HepG2 (cell line): ENCODE results near the gene CHDH.

Experiments used
- CREB1 ChIP-seq, 2 experiments: fragments of 450-650 bp in 1 of 2; IDR thresholded peaks; 2 replicates each; pipeline ENCODE4 v1.6.1; 2016 to 2017; ENCODE audit warnings: control low read depth in 1 of 2, mild to moderate bottlenecking in 1 of 2, missing compliant biosample characterization in 1 of 2, missing genetic modification characterization in 1 of 2
- RAD21 ChIP-seq: fragments of 450-650 bp; formaldehyde crosslinking; IDR thresholded peaks from 2 replicates; pipeline ENCODE4 v1.5.0; 2020; ENCODE audit warnings: mild to moderate bottlenecking
- SALL1 ChIP-seq: sonication (generic); formaldehyde crosslinking; IDR thresholded peaks from 2 replicates; pipeline ENCODE4 v1.8.0; 2022; ENCODE audit warnings: mild to moderate bottlenecking, missing genetic modification reagents
- TBP ChIP-seq: sonication (generic); formaldehyde crosslinking; IDR thresholded peaks from 2 replicates; pipeline ENCODE4 v1.5.0; 2020; ENCODE audit warnings: missing genetic modification reagents
- TOE1 ChIP-seq: sonication (generic); formaldehyde crosslinking; IDR thresholded peaks from 2 replicates; pipeline ENCODE4 v1.4.0; 2020; ENCODE audit warnings: mild to moderate bottlenecking, missing genetic modification reagents
- ZNF703 ChIP-seq: sonication (generic); formaldehyde crosslinking; IDR thresholded peaks from 2 replicates; pipeline ENCODE4 v1.5.1; 2020; ENCODE audit warnings: missing genetic modification reagents, mild to moderate bottlenecking, moderate library complexity, borderline replicate concordance
- ZSCAN29 ChIP-seq: sonication (generic); formaldehyde crosslinking; conservative IDR thresholded peaks from 2 replicates; pipeline ENCODE4 v1.4.0; 2020; ENCODE audit warnings: mild to moderate bottlenecking, missing genetic modification reagents
- TF ChIP-seq, protein P1 (sequence below): sonication (generic); IDR thresholded peaks from 2 replicates; pipeline ENCODE4 v1.6.1; 2016; ENCODE audit warnings: low read depth, borderline replicate concordance
- TF ChIP-seq, protein P2 (sequence below): sonication (generic); formaldehyde crosslinking; conservative IDR thresholded peaks from 2 replicates; pipeline ENCODE4 v1.4.0; 2020; ENCODE audit warnings: missing genetic modification reagents
- TF ChIP-seq, protein P3 (sequence below): sonication (generic); formaldehyde crosslinking; IDR thresholded peaks from 2 replicates; pipeline ENCODE4 v1.4.0; 2020; ENCODE audit warnings: missing genetic modification reagents
- TF ChIP-seq, protein P4 (sequence below): sonication (generic); formaldehyde crosslinking; IDR thresholded peaks from 2 replicates; pipeline ENCODE4 v1.4.0; 2020; ENCODE audit warnings: mild to moderate bottlenecking, missing genetic modification reagents, borderline replicate concordance
- TF ChIP-seq, protein P5 (sequence below): sonication (generic); formaldehyde crosslinking; IDR thresholded peaks from 2 replicates; pipeline ENCODE4 v1.8.1; 2023; ENCODE audit warnings: missing genetic modification reagents, inconsistent platforms, borderline replicate concordance
- TF ChIP-seq, protein P6 (sequence below): sonication (generic); formaldehyde crosslinking; IDR thresholded peaks from 2 replicates; pipeline ENCODE4 v1.5.0; 2020; ENCODE audit warnings: mild to moderate bottlenecking, missing genetic modification reagents, moderate library complexity

DNA sequence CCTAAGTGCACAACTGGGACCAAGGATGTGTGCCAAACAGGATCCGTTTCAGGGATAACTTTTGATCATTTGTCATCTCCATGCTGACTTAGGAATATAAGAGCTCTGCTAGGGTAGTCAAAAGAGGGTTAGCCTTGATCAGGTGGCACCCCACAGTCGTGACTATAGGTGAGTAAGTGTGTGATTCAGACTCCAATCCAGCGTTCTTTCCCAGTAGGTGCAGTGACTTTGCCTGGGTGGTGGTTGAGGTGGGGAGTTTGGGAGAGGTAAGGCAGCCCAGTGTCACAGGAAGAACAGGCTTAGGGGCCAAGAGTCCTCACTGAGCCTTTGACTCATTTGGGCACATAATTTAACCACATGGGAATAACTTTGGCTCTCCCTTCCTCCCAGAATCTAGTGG, 51.0 kb downstream of the CHDH start:
- TF ChIP-seq TOE1 (no peak), TBP (CRISPR knock-in tag) (no peak), ZNF703 (CRISPR knock-in tag) (no peak), CREB1 (IDR thresholded peaks at IDR 0.05) (no peak), CREB1 (CRISPR knock-in tag; IDR thresholded peaks at IDR 0.05) (no peak), SALL1 (CRISPR knock-in tag) (no peak), ZSCAN29 (CRISPR knock-in tag) (no peak), RAD21 (no peak)
- TF ChIP-seq, protein P1, sequence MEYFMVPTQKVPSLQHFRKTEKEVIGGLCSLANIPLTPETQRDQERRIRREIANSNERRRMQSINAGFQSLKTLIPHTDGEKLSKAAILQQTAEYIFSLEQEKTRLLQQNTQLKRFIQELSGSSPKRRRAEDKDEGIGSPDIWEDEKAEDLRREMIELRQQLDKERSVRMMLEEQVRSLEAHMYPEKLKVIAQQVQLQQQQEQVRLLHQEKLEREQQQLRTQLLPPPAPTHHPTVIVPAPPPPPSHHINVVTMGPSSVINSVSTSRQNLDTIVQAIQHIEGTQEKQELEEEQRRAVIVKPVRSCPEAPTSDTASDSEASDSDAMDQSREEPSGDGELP, result no peak
- TF ChIP-seq, protein P2, sequence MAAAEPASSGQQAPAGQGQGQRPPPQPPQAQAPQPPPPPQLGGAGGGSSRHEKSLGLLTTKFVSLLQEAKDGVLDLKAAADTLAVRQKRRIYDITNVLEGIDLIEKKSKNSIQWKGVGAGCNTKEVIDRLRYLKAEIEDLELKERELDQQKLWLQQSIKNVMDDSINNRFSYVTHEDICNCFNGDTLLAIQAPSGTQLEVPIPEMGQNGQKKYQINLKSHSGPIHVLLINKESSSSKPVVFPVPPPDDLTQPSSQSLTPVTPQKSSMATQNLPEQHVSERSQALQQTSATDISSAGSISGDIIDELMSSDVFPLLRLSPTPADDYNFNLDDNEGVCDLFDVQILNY (CRISPR knock-in tag), result no peak
- TF ChIP-seq, protein P3, sequence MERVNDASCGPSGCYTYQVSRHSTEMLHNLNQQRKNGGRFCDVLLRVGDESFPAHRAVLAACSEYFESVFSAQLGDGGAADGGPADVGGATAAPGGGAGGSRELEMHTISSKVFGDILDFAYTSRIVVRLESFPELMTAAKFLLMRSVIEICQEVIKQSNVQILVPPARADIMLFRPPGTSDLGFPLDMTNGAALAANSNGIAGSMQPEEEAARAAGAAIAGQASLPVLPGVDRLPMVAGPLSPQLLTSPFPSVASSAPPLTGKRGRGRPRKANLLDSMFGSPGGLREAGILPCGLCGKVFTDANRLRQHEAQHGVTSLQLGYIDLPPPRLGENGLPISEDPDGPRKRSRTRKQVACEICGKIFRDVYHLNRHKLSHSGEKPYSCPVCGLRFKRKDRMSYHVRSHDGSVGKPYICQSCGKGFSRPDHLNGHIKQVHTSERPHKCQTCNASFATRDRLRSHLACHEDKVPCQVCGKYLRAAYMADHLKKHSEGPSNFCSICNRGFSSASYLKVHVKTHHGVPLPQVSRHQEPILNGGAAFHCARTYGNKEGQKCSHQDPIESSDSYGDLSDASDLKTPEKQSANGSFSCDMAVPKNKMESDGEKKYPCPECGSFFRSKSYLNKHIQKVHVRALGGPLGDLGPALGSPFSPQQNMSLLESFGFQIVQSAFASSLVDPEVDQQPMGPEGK (CRISPR knock-in tag), result no peak
- TF ChIP-seq, protein P4, sequence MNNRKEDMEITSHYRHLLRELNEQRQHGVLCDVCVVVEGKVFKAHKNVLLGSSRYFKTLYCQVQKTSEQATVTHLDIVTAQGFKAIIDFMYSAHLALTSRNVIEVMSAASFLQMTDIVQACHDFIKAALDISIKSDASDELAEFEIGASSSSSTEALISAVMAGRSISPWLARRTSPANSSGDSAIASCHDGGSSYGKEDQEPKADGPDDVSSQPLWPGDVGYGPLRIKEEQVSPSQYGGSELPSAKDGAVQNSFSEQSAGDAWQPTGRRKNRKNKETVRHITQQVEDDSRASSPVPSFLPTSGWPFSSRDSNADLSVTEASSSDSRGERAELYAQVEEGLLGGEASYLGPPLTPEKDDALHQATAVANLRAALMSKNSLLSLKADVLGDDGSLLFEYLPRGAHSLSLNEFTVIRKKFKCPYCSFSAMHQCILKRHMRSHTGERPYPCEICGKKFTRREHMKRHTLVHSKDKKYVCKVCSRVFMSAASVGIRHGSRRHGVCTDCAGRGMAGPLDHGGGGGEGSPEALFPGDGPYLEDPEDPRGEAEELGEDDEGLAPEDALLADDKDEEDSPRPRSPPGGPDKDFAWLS, result no peak
- TF ChIP-seq, protein P5, sequence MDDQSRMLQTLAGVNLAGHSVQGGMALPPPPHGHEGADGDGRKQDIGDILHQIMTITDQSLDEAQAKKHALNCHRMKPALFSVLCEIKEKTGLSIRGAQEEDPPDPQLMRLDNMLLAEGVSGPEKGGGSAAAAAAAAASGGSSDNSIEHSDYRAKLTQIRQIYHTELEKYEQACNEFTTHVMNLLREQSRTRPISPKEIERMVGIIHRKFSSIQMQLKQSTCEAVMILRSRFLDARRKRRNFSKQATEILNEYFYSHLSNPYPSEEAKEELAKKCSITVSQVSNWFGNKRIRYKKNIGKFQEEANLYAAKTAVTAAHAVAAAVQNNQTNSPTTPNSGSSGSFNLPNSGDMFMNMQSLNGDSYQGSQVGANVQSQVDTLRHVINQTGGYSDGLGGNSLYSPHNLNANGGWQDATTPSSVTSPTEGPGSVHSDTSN (CRISPR knock-in tag), result no peak
- TF ChIP-seq, protein P6, sequence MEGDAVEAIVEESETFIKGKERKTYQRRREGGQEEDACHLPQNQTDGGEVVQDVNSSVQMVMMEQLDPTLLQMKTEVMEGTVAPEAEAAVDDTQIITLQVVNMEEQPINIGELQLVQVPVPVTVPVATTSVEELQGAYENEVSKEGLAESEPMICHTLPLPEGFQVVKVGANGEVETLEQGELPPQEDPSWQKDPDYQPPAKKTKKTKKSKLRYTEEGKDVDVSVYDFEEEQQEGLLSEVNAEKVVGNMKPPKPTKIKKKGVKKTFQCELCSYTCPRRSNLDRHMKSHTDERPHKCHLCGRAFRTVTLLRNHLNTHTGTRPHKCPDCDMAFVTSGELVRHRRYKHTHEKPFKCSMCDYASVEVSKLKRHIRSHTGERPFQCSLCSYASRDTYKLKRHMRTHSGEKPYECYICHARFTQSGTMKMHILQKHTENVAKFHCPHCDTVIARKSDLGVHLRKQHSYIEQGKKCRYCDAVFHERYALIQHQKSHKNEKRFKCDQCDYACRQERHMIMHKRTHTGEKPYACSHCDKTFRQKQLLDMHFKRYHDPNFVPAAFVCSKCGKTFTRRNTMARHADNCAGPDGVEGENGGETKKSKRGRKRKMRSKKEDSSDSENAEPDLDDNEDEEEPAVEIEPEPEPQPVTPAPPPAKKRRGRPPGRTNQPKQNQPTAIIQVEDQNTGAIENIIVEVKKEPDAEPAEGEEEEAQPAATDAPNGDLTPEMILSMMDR (CRISPR knock-in tag), result no peak
